ENCODE measurements around the gene SPATA6L.

- TF ChIP-seq POLR2A (IDR thresholded peaks at IDR 0.05) (no peak), CTCF (IDR thresholded peaks at IDR 0.05) (no peak)
These were observed 2.3 kb downstream of the SPATA6L start for GRCh38 chr9:4663956-4664355.

All from esophagus squamous epithelium (tissue), 4 donors.